Hepatocyte (in vitro differentiated cells): ENCODE data around the gene ALG8.

Experiments used
- EZH2 ChIP-seq: fragments of 200-600 bp; sonication (generic); IDR thresholded peaks from 2 replicates; pipeline ENCODE4 v1.6.1; 2016; ENCODE audit warnings: antibody characterized with exemption, mild to moderate bottlenecking, borderline replicate concordance
- EZH2phosphoT487 ChIP-seq: fragments of 200-600 bp; sonication (generic); IDR thresholded peaks from one replicate; pipeline ENCODE4 v1.6.1; 2018; ENCODE audit warnings: antibody characterized with exemption, mild to moderate bottlenecking, low read depth, moderate library complexity; ENCODE audit not compliant: unreplicated experiment, severe bottlenecking
- TF ChIP-seq, protein P1 (sequence below): fragments of 200-600 bp; sonication (generic); IDR thresholded peaks from 2 replicates; pipeline ENCODE4 v1.5.1; 2016; ENCODE audit warnings: antibody characterized with exemption, mild to moderate bottlenecking; ENCODE audit not compliant: poor library complexity

DNA sequence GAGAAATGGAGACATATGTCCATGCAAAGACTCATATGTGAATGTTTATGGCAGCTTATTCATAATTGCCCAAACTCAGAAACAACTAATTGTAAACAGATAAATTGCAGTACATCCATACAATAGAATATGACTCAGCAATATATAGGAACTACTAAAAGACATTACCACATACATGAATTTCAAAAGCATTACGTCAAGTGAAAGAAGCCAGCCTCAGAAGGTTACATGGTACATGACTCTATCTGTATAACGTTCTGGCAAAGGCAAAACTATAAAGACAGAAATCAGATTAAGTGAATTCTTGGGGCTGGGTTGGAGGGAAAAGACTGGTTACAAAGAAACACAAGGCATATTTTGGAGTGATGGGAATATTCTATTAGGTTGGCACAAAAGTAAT, 41.8 kb upstream of the ALG8 start:
- TF ChIP-seq, protein P1, sequence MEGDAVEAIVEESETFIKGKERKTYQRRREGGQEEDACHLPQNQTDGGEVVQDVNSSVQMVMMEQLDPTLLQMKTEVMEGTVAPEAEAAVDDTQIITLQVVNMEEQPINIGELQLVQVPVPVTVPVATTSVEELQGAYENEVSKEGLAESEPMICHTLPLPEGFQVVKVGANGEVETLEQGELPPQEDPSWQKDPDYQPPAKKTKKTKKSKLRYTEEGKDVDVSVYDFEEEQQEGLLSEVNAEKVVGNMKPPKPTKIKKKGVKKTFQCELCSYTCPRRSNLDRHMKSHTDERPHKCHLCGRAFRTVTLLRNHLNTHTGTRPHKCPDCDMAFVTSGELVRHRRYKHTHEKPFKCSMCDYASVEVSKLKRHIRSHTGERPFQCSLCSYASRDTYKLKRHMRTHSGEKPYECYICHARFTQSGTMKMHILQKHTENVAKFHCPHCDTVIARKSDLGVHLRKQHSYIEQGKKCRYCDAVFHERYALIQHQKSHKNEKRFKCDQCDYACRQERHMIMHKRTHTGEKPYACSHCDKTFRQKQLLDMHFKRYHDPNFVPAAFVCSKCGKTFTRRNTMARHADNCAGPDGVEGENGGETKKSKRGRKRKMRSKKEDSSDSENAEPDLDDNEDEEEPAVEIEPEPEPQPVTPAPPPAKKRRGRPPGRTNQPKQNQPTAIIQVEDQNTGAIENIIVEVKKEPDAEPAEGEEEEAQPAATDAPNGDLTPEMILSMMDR: no peak
- no peak for TF ChIP-seq EZH2
- TF ChIP-seq EZH2phosphoT487: no peak
